K562 (cell line): ENCODE measurements around the gene TUT4. TPM values are rescaled to one million over a fixed set of nuclear protein-coding genes. Genes with fewer than 3 reads are reported as not detected.

Source experiments
- CBX3 ChIP-seq, 2 experiments: IDR thresholded peaks; 1 replicate in 1 of 2; 2 replicates in 1 of 2; pipeline ENCODE4 v1.6.1; 2012; ENCODE audit warnings: inconsistent platforms in 2 of 2, low read length in 2 of 2, borderline replicate concordance in 1 of 2, control low read depth in 1 of 2
- JUNB ChIP-seq: fragments of 450-650 bp; formaldehyde crosslinking; conservative IDR thresholded peaks from 2 replicates; pipeline ENCODE4 v1.4.0; 2020; ENCODE audit warnings: mild to moderate bottlenecking
- KAT7 ChIP-seq: sonication (generic); formaldehyde crosslinking; IDR thresholded peaks from 2 replicates; pipeline ENCODE4 v1.8.0; 2022; ENCODE audit warnings: missing genetic modification reagents, mild to moderate bottlenecking, borderline replicate concordance
- KDM1A ChIP-seq, 2 experiments: fragments of 450-650 bp; IDR thresholded peaks; 2 replicates each; pipeline ENCODE4 v1.6.1; 2016; ENCODE audit warnings: mild to moderate bottlenecking in 2 of 2
- LARP7 ChIP-seq: fragments of 450-650 bp; IDR thresholded peaks from 2 replicates; pipeline ENCODE4 v1.6.1; 2016
- PCBP1 ChIP-seq: fragments of 200-400 bp; formaldehyde crosslinking; IDR thresholded peaks from 2 replicates; pipeline ENCODE4 v1.6.1; 2018; ENCODE audit warnings: mild to moderate bottlenecking, low read depth, low read length; ENCODE audit not compliant: poor library complexity, severe bottlenecking
- SIN3A ChIP-seq, 2 experiments: fragments of 150-350 bp in 1 of 2; IDR thresholded peaks; 2 replicates each; pipeline ENCODE4 v1.6.1; 2011 to 2016; ENCODE audit warnings: borderline replicate concordance in 2 of 2, low read depth in 2 of 2, low read length in 2 of 2, mild to moderate bottlenecking in 2 of 2, moderate library complexity in 2 of 2; ENCODE audit not compliant: control insufficient read depth in 1 of 2
- SMAD2 ChIP-seq: fragments of 150-350 bp; IDR thresholded peaks from 2 replicates; pipeline ENCODE4 v1.6.1; 2014; ENCODE audit warnings: low read depth, mild to moderate bottlenecking, low read length
- UBTF ChIP-seq, 2 experiments: IDR thresholded peaks; 2 replicates each; pipeline ENCODE4 v1.6.1; 2012; ENCODE audit warnings: improper control_type of control experiment in 2 of 2, low read depth in 2 of 2, low read length in 2 of 2, borderline replicate concordance in 1 of 2
- ZFP30 ChIP-seq: fragments of 250-450 bp; sonication (Bioruptor Pico); IDR thresholded peaks from 2 replicates; pipeline ENCODE4 v1.8.0; 2022; ENCODE audit warnings: moderate library complexity, mild to moderate bottlenecking, inconsistent platforms, borderline replicate concordance
- ZMIZ1 ChIP-seq, 2 experiments: fragments of 150-350 bp in 1 of 2; IDR thresholded peaks; 2 replicates each; pipeline ENCODE4 v1.6.1; 2012 to 2016; ENCODE audit warnings: low read depth in 2 of 2, low read length in 2 of 2, mild to moderate bottlenecking in 1 of 2, moderate library complexity in 1 of 2
- ZNF134 ChIP-seq: fragments of 250-450 bp; sonication (Bioruptor Pico); conservative IDR thresholded peaks from 2 replicates; pipeline ENCODE4 v1.4.0; 2020
- ZNF24 ChIP-seq: fragments of 450-650 bp; IDR thresholded peaks from 2 replicates; pipeline ENCODE4 v1.6.1; 2016
- ZNF589 ChIP-seq: fragments of 200-800 bp; sonication (Bioruptor generic); IDR thresholded peaks from 2 replicates; pipeline ENCODE4 v1.6.1; 2016; ENCODE audit warnings: low read depth, missing genetic modification characterization, missing compliant biosample characterization
- polyA plus RNA-seq, 8 experiments: library from polyadenylated mRNA; depleted of rRNA in 4 of 8; stranded (reverse) in 5 of 8; unstranded in 3 of 8; fragments of >200 nt; fragmentation: Nextera tagmentation in 2 of 8; fragmentation: Illumina TruSeq in 1 of 8; extraction: Ambion mirVana in 2 of 8; extraction: Trizol in 1 of 8; gene quantifications; 2 replicates each; pipeline versions ENCODE4 v1.2.1 to v1.2.3, GENCODE V29; 2011 to 2014; ENCODE audit warnings: inconsistent platforms in 1 of 8, missing spikeins in 1 of 8
- total RNA-seq, 7 experiments: library from RNA; depleted of rRNA in 6 of 7; stranded (reverse); fragments of >200 nt in 6 of 7; fragmentation: Illumina TruSeq in 2 of 7; extraction: Trizol in 2 of 7; gene quantifications; 2 replicates each; pipeline versions ENCODE4 v1.2.1 to v1.2.3, GENCODE V29; 2011 to 2021; ENCODE audit warnings: low replicate concordance in 1 of 7
- TF ChIP-seq, protein P1 (sequence below): sonication (generic); formaldehyde crosslinking; IDR thresholded peaks from 2 replicates; pipeline ENCODE4 v1.8.1; 2023; ENCODE audit warnings: missing genetic modification reagents, mild to moderate bottlenecking, borderline replicate concordance

The TUT4 gene
- total and polyA plus RNA-seq, 9 of the 15 experiments (the other 6 are each of a cell fraction or from before 2014, with no cell fraction given) = 15.8 to 53.5 (median 36.7) TPM

DNA sequence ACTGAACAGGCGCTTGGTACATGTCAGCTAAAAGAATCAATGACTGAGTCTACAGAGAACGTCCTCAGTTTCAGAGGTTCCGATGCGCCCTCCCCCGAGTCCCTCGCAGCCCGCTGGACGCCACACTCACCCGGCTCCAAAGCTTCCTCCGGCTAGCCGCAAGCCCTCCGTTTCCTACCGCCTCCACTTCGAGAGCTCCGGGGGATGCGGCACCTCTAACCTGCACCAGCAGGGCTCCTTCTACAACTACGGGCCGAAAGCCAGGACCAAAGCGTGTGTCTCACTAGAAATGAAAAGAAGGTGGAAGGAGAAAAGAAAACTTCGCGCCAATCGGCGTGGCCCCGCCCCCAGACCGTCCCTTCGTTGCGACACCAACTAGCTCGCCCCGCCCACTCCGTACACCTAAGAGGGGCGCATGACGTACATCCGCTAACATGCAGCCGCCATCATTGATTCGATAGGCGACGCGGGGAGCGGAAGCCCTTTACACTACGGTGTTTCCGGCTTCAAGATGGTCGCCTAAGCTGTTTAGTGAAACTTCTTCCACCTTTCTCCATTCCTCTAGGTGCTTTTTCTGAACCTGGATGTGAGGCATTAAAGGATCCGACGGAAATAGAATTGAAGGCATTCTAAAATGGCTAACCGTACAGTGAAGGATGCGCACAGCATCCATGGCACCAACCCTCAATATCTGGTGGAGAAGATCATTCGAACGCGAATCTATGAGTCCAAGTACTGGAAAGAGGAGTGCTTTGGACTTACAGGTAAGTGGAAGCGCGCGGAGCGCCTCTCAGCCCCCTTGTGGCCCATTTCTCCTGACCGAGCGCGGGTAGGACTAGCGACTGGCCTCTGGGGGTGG is 148.5 kb downstream of the TUT4 start, which contains the start of the genes ORC1 and PRPF38A (continued):
- TF ChIP-seq UBTF (IDR thresholded peaks at IDR 0.05; ENCODE audit: borderline replicate concordance in 1 of 2, low read depth in 2 of 2, low read length in 2 of 2) (0 out of 4 replicates have a peak, but pooled peaks have one; percentile 27 to 57), KAT7 (CRISPR knock-in tag) (no peak), ZFP30 (CRISPR knock-in tag) (no peak), CBX3 (IDR thresholded peaks at IDR 0.05; ENCODE audit: borderline replicate concordance in 1 of 2, low read length in 2 of 2) (peak in 1 of 2 experiments; percentile 85; a peak in 1 of 3 replicates), SMAD2 (no peak), KDM1A (IDR thresholded peaks at IDR 0.05) (no peak), ZNF24 (0 out of 2 replicates have a peak, but pooled peaks have one; percentile 5), ZNF589 (CRISPR knock-in tag) (0 out of 2 replicates have a peak, but pooled peaks have one; percentile 30), ZMIZ1 (IDR thresholded peaks at IDR 0.05; ENCODE audit: low read depth in 2 of 2, low read length in 2 of 2) (0 out of 4 replicates have a peak, but pooled peaks of 1 of the 2 experiments have one; percentile 25), ZNF134 (no peak), PCBP1 (no peak), SIN3A (IDR thresholded peaks at IDR 0.05; ENCODE audit: borderline replicate concordance in 2 of 2, control insufficient read depth in 1 of 2, low read depth in 2 of 2, low read length in 2 of 2) (peak in 1 of 2 experiments; percentile 72; a peak in 2 of 4 replicates), LARP7 (no peak), JUNB (CRISPR knock-in tag) (no peak)
- TF ChIP-seq, protein P1, sequence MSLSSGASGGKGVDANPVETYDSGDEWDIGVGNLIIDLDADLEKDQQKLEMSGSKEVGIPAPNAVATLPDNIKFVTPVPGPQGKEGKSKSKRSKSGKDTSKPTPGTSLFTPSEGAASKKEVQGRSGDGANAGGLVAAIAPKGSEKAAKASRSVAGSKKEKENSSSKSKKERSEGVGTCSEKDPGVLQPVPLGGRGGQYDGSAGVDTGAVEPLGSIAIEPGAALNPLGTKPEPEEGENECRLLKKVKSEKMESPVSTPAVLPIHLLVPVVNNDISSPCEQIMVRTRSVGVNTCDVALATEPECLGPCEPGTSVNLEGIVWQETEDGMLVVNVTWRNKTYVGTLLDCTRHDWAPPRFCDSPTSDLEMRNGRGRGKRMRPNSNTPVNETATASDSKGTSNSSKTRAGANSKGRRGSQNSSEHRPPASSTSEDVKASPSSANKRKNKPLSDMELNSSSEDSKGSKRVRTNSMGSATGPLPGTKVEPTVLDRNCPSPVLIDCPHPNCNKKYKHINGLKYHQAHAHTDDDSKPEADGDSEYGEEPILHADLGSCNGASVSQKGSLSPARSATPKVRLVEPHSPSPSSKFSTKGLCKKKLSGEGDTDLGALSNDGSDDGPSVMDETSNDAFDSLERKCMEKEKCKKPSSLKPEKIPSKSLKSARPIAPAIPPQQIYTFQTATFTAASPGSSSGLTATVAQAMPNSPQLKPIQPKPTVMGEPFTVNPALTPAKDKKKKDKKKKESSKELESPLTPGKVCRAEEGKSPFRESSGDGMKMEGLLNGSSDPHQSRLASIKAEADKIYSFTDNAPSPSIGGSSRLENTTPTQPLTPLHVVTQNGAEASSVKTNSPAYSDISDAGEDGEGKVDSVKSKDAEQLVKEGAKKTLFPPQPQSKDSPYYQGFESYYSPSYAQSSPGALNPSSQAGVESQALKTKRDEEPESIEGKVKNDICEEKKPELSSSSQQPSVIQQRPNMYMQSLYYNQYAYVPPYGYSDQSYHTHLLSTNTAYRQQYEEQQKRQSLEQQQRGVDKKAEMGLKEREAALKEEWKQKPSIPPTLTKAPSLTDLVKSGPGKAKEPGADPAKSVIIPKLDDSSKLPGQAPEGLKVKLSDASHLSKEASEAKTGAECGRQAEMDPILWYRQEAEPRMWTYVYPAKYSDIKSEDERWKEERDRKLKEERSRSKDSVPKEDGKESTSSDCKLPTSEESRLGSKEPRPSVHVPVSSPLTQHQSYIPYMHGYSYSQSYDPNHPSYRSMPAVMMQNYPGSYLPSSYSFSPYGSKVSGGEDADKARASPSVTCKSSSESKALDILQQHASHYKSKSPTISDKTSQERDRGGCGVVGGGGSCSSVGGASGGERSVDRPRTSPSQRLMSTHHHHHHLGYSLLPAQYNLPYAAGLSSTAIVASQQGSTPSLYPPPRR (CRISPR knock-in tag) = no peak
